Rectal smooth muscle tissue (tissue), 1 donor: ENCODE data around the gene SYF2.
"Not testable (repeated sequence)": the region's sequence is repeated elsewhere in the genome, so short reads cannot be mapped to it uniquely, and the experiment has no call there.

Experiments used
- H3K27ac ChIP-seq: one replicate; pipeline ENCODE4 v1.7.0; 2013; ENCODE audit warnings: low read depth, low read length, inconsistent platforms
- H3K27me3 ChIP-seq: one replicate; pipeline ENCODE4 v1.7.0; 2013; ENCODE audit warnings: low read length; ENCODE audit not compliant: control insufficient read depth, insufficient read depth
- H3K36me3 ChIP-seq: one replicate; pipeline ENCODE4 v1.7.0; 2013; ENCODE audit warnings: low read length; ENCODE audit not compliant: control insufficient read depth, insufficient read depth
- H3K4me1 ChIP-seq: one replicate; pipeline ENCODE4 v1.7.0; 2013; ENCODE audit warnings: low read length; ENCODE audit not compliant: control insufficient read depth, insufficient read depth
- H3K4me3 ChIP-seq: one replicate; pipeline ENCODE4 v1.7.0; 2013; ENCODE audit warnings: low read length
- H3K9ac ChIP-seq: one replicate; pipeline ENCODE4 v1.7.0; 2013; ENCODE audit warnings: low read length

Gene SYF2

DNA sequence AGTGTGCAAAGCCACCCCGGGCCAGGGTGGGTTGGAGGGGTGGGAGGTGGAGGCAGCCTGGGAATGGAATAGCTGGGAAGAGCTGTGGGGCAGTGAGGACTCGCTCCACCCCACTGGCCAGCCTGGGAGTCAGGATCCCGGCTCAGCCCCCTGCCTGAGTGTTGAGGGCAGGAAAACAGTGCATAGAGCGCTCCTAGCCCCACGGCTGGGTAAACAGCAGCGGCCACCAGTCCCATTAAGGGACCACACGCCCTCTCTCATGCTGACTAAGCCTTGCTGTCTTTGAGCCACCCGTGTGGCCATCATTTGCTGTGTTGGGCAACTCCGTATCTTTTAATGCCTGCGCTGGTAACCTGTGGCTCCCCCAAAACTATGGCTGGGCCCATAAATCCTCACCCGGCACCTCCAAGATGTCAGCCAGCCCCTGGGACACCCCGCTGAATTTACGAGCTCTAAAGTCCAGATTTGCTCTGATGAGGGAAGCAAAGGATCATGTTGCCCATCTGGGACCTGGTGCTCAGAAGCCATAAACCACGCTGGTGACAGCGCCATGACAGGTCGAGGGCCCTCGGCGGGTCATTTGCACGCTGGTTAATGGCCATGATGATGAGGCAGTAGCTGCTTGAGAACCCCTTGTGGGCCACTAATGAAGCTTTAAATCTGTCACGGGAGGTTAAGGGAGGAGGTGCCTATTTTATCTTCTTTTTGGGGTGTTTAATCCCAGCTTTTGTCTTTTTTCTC is 34.9 kb downstream of the SYF2 start:
- Histone ChIP-seq H3K36me3 (no peaks in the 10 kb centered on the region), H3K9ac (no peak overlapping the region), H3K4me3 (no peak overlapping the region), H3K4me1 (no peaks in the 10 kb centered on the region), H3K27me3 (peaks cover 2% of the 10 kb centered on the region), H3K27ac (no peak overlapping the region)

DNA sequence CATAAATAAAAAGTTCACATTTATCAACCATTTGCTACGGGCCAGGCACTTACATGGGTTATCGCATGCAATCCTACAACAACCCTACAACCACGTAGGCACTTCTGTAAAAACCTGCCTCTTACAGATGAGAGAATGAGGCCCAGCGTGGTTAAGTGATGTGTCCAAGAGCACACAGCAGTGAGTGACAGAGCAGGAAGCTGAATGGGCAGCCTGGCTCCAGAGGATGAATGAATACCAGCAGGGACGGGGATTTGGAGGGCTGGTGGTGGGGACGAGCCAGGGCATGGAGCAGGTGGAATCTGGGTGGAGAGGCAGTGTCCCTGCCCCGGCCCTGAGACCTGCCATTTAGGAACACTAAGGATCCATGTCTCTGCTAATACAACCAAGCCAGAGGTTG is 35.5 kb downstream of the SYF2 start:
- H3K4me1 ChIP-seq: no peaks in the 10 kb centered on the region
- H3K36me3 ChIP-seq: no peaks in the 10 kb centered on the region
- H3K4me3 ChIP-seq: no peak overlapping the region
- H3K27me3 ChIP-seq: peaks cover 2% of the 10 kb centered on the region
- H3K27ac ChIP-seq: no peak overlapping the region
- no peak overlapping the region for H3K9ac ChIP-seq

DNA sequence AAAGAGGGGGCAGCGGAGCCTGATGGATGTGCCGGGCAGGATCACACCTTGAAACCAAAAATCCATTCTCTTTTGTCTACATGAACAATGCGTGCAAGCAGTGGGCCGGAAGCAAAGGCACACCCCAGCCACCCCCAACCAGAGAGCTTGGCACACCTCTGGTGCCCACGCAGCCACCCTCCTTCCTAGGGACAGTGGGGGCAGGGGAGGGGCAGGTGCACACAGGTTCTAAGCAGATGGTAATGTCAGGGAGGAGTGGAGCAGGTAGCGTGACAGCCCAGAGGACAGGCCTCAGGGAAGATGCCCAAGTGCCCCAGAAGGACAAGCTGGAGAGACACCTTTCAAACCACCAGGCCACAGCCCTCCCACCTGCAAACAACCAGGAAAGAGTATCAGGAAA is 36.5 kb downstream of the SYF2 start:
- no peaks in the 10 kb centered on the region for H3K36me3 ChIP-seq
- H3K4me1 ChIP-seq: no peaks in the 10 kb centered on the region
- no peak overlapping the region for H3K27ac ChIP-seq
- peaks cover 2% of the 10 kb centered on the region for H3K27me3 ChIP-seq
- H3K9ac ChIP-seq: no peak overlapping the region
- no peak overlapping the region for H3K4me3 ChIP-seq

DNA sequence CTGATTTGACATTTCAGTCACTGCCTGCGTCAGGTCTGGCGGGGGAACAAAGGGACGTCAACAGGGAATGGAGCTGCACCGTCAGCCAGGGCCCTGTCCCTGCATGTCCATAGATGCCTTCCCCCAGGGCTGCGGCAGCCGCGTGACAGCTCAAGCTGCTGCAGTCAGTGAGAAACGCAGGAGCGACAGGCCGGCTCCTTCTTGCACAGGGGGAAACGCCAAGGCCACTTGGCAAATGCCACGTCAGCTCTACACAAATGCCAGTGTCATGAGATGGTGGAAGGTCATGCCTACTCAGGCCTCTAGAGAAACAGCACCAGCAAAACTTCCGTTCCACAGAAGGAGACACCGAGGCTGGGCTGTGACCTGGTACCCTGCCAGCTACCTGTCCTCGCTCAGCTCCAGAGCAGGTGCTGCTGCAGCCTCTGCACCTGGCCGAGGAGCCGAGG is 37.7 kb downstream of the SYF2 start:
- peaks cover 2% of the 10 kb centered on the region for H3K27me3 ChIP-seq
- H3K27ac ChIP-seq: no peak overlapping the region
- no peak overlapping the region for H3K9ac ChIP-seq
- H3K36me3 ChIP-seq: no peaks in the 10 kb centered on the region
- H3K4me3 ChIP-seq: no peak overlapping the region
- H3K4me1 ChIP-seq: no peaks in the 10 kb centered on the region

DNA sequence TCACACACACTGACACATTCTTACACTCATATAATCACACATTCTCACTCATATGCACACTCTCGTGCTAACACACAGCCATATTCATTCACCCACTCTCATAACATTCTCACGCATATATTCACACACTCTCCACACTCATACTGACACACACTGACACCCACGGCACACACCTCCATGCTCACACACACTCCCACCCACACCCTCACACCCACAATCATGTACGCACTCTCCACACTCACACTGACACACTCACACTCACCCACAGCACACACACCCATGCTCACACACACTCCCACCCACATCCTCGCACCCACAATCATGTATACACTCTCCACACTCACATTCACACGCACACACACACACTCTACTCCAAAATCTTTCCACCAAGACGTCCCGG is 38.2 kb downstream of the SYF2 start:
- Histone ChIP-seq H3K9ac (no peak overlapping the region), H3K4me1 (no peaks in the 10 kb centered on the region), H3K36me3 (no peaks in the 10 kb centered on the region), H3K27ac (no peak overlapping the region), H3K4me3 (no peak overlapping the region), H3K27me3 (peaks cover 2% of the 10 kb centered on the region)

DNA sequence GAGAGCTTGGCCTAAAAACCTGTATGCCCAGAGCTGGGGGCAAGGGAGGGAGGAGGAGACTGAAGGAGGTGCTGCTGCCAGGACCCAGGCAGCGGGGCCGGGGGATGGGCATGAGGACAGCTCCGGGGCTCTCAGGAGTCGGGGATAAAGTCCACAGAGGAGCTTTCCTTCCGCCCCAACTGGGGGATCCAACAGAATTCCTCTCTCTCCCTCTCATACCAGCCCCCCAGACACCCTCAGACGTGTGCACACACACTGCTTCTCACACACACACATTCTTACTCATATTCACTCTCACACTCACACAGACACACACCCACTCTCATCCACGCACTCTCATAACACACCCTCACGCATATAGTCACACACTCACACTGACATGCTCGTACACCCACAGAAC is 39.1 kb downstream of the SYF2 start:
- H3K36me3 ChIP-seq: no peaks in the 10 kb centered on the region
- peaks cover 2% of the 10 kb centered on the region for H3K27me3 ChIP-seq
- no peak overlapping the region for H3K9ac ChIP-seq
- no peaks in the 10 kb centered on the region for H3K4me1 ChIP-seq
- H3K4me3 ChIP-seq: no peak overlapping the region
- no peak overlapping the region for H3K27ac ChIP-seq

DNA sequence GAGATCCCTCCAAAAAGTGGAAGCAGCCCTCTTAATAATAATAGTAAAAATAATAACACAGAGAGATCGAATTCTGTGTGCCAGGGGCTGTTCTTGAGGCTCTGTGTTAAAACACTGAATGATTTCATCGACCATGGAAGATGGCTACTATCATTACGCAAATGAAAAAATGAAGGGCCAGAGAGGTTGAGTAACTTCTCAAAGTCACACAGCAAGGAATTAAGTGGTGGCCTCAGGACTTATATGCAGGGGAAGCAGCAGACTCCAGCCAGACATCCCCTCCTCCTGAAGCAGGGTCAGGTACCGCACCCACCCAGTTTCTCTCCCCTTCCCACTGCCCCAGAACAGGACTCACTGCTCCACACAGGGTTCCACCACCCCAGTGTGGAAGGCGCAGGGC is 40.1 kb downstream of the SYF2 start:
- H3K36me3 ChIP-seq: no peaks in the 10 kb centered on the region
- no peaks in the 10 kb centered on the region for H3K4me1 ChIP-seq
- H3K4me3 ChIP-seq: no peak overlapping the region
- H3K27ac ChIP-seq: no peak overlapping the region
- H3K27me3 ChIP-seq: peaks cover 2% of the 10 kb centered on the region
- H3K9ac ChIP-seq: no peak overlapping the region

DNA sequence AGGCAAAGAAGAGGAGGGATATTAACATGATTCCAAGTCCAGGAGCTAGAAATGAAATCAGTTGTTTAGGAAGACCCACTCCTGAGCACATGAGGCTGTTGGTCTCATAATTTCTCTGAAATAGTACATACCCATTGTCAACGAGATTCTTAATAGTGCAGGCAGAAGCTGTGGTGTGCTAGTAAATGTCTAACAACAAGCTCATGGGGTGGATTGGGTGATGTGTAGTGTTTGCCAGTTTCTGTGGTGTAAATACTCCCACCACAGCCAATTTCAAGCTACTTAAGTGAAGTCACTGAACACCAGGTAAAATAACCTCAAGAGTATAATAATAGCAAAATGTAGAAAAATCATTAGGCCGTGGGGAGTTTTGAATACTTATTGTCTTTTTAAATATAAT is 42.0 kb downstream of the SYF2 start:
- Histone ChIP-seq H3K9ac (no peak overlapping the region), H3K27ac (no peak overlapping the region), H3K4me3 (no peak overlapping the region), H3K4me1 (no peaks in the 10 kb centered on the region), H3K36me3 (no peaks in the 10 kb centered on the region), H3K27me3 (no peaks in the 10 kb centered on the region)

DNA sequence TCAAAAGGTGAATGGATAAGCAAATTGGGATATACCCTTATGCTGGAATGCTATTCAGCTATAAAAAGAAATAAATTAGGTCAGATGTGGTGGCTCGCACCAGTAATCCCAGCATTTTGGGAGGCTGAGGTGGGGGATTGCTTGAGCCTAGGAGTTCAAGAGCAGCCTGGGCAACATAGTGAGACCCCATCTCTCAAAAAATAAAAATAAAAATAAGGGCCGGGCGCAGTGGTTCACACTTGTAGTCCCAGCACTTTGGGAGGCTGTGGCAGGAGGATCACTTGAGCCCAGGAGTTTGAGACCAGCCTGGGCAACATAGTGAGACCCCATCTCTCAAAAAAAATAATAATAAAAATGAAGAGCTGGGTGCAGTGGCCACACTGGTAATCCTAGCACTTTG is 44.4 kb downstream of the SYF2 start:
- H3K4me1 ChIP-seq, H3K4me3 ChIP-seq, H3K36me3 ChIP-seq, H3K27me3 ChIP-seq, H3K9ac ChIP-seq, H3K27ac ChIP-seq: not testable (repeated sequence)

DNA sequence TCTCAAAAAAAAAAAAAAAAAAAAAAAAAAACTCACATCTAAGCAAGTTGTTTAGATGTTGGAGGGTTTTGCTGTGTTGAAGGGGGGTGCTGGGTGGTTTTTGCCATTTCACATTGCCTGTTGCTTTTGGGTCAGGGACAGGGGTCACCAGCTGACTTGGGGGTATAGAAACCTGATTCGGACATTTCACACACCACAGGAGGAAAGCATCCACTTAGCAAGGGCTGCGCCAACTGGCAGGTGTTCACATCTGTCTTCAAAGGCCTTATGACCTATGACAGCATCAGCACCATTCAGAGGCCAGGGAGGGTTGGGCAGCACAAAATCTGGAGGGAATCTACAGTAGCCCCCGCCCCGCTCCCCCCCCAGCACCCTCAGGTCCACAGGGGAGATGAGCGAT is 45.2 kb downstream of the SYF2 start:
- Histone ChIP-seq H3K27ac (no peak overlapping the region), H3K27me3 (no peaks in the 10 kb centered on the region)

DNA sequence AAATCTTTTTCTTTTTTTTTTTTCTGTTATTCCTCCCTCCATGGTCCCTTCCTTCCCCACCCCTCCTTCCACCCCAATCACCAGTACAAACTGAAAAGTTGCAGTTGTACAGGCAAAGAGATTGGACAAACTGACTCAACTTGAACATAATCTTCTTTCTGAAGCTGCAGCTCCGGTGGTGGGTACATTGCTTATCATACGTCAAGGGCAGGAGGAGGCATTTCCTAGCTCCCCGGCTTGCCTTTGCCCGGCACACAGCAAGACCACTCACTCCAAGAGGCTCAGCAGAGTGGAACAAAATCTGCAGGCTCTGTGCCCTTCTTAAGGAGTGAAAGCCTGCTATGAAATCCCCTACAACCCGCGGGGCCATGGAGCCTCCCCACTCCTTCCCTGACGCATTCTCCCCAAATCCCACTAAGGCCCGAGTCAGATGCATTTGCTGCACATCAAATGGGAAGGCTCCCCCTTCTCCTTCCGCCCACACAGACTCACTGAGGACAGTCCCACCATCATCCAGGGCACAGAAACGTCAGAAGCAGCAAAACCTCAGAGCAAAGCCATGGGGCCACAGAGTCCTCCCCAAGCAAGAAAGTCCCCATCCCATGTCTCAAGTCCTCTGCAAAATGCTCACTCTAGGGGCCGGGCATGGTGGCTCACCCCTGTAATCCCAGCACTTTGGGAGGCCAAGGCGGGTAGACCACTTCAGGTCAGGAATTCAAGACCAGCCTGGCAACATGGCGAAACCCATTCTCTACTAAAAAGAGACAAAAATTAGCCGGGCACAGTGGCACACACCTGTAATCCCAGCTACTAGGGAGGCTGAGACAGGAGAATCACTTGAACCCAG is 45.9 kb downstream of the SYF2 start:
- Histone ChIP-seq H3K9ac (no peak overlapping the region), H3K36me3 (no peaks in the 10 kb centered on the region), H3K4me3 (no peak overlapping the region), H3K27me3 (no peaks in the 10 kb centered on the region), H3K4me1 (no peaks in the 10 kb centered on the region), H3K27ac (no peak overlapping the region)

More for the DNA sequence above, 45.2 kb downstream of the SYF2 start:
- Histone ChIP-seq H3K4me1 (no peaks in the 10 kb centered on the region), H3K4me3 (no peak overlapping the region), H3K36me3 (no peaks in the 10 kb centered on the region), H3K9ac (no peak overlapping the region)

DNA sequence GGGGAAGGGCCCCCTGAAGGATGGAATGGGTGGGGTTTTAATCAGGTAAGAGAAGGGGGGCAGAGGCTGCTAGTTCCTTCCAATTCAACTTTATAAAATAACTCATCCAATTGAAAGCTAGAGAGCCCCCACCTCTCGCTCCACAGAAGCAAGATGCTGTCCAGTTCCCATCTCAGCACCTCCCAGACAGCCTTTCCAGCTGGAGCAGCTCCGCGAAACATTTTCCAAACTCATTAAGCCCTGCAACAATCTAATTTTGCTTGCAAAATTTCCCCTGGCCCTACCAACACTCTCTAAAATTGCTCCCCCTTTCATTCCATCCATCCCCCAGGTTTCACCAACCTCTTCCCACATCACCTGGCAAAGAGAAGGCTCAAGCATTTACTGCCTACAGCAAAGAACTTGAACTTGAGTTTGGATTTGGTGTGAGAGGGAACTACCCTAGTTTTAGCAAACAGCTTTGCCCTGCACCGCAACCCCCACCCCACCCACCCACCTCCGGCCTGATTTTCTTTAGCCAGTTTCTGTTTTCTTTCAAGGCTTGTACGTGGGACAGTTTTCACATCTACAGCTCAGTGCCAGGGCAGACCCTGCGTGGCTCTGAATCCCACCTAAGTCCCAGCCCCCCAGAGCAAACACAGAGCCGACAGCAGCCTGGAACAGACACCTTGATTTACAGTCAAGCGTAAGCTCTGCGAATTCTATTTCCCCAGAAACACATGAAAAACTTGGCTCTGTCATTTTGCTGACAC is 46.7 kb downstream of the SYF2 start:
- Histone ChIP-seq H3K4me1 (no peaks in the 10 kb centered on the region), H3K4me3 (no peak overlapping the region), H3K27me3 (no peaks in the 10 kb centered on the region), H3K9ac (no peak overlapping the region), H3K36me3 (no peaks in the 10 kb centered on the region), H3K27ac (no peak overlapping the region)
